GM12878 (cell line): Measurements from ENCODE around the gene REEP6. TPM values are rescaled to one million over a fixed set of nuclear protein-coding genes. Genes with fewer than 3 reads are reported as not detected.

Experiments
- ATAC-seq: fragments of 200-7000 bp; cut with Tn5 transposase; 3 replicates; pipeline ENCODE4 v1.9.1; 2020; ENCODE audit warnings: mild to moderate bottlenecking, moderate library complexity
- BruUV-seq: library from RNA; stranded (reverse); fragments of 400-500 nt; replicated peaks from 2 replicates; lab custom pipeline; 2021; lab: Mats Ljungman, UMichigan
- CTCF ChIA-PET: fragments of 300-600 bp; sonication (Branson Sonifier 250); formaldehyde crosslinking; extraction: SDS; loops from one replicate; lab custom pipeline; 2021; ENCODE audit warnings: inconsistent platforms; lab: Yijun Ruan, JAX
- POLR2A ChIA-PET: fragments of 350-600 bp; formaldehyde crosslinking; extraction: SDS; loops from one replicate; lab custom pipeline; 2021; ENCODE audit warnings: inconsistent platforms; lab: Charles Lee
- RAD21 ChIA-PET: fragments of 300-600 bp; sonication (Branson Sonifier 250); formaldehyde crosslinking; loops from one replicate; lab custom pipeline; 2023; ENCODE audit warnings: antibody characterized with exemption; ENCODE audit not compliant: unreplicated experiment; lab: Charles Lee
- SMC1A ChIA-PET: fragments of 300-600 bp; sonication (Branson Sonifier 250); formaldehyde crosslinking; loops from one replicate; lab custom pipeline; 2023; ENCODE audit not compliant: unreplicated experiment, uncharacterized antibody; lab: Charles Lee
- DNase-seq: peaks from one replicate; pipeline ENCODE4 v3.0.0-alpha.2; 2011; ENCODE audit warnings: low read depth, low spot score
- FAIRE-seq: peaks from 3 replicates; lab custom pipeline; 2011; peaks lifted over from hg19 to GRCh38; lab: Jason Lieb, UNC
- H2AFZ ChIP-seq: 2 replicates; pipeline ENCODE4 v1.6.0; 2011; ENCODE audit warnings: low read depth, low read length, control low read depth; ENCODE audit not compliant: control insufficient read depth
- H3K27ac ChIP-seq: 2 replicates; pipeline ENCODE4 v1.5.1; 2011; ENCODE audit warnings: control low read depth; ENCODE audit not compliant: control insufficient read depth, insufficient read depth
- H3K27me3 ChIP-seq, 2 experiments: replicated peaks in 1 of 2; 2 replicates each; pipeline versions ENCODE4 v1.6.0 to v1.6.1; 2011; ENCODE audit warnings: low read length in 1 of 2; ENCODE audit not compliant: control insufficient read depth in 2 of 2, insufficient read depth in 2 of 2
- H3K36me3 ChIP-seq, 2 experiments: 2 replicates each; pipeline ENCODE4 v1.5.1; 2011; ENCODE audit warnings: low read length in 1 of 2; ENCODE audit not compliant: control insufficient read depth in 2 of 2, insufficient read depth in 2 of 2
- H3K4me1 ChIP-seq: 2 replicates; pipeline ENCODE4 v1.6.1; 2011; ENCODE audit warnings: mild to moderate bottlenecking, low read length, moderate library complexity, mixed read lengths; ENCODE audit not compliant: control insufficient read depth, insufficient read depth
- H3K4me2 ChIP-seq: 2 replicates; pipeline ENCODE4 v1.6.0; 2011; ENCODE audit warnings: control low read depth; ENCODE audit not compliant: control insufficient read depth, insufficient read depth
- H3K4me3 ChIP-seq: fragments of 200-600 bp; sonication (generic); 2 replicates; pipeline ENCODE4 v1.5.1; 2016
- H3K79me2 ChIP-seq: 2 replicates; pipeline ENCODE4 v1.6.0; 2011; ENCODE audit warnings: low read length; ENCODE audit not compliant: control insufficient read depth, insufficient read depth
- H3K9ac ChIP-seq: 2 replicates; pipeline ENCODE4 v1.8.0; 2011; ENCODE audit warnings: low read length, control low read depth, mixed read lengths; ENCODE audit not compliant: control insufficient read depth, insufficient read depth
- H3K9me3 ChIP-seq: replicated peaks from 3 replicates; pipeline ENCODE4 v1.5.1; 2011; ENCODE audit warnings: mild to moderate bottlenecking, low read length; ENCODE audit not compliant: control insufficient read depth, insufficient read depth
- H4K20me1 ChIP-seq: 2 replicates; pipeline ENCODE4 v1.6.0; 2011; ENCODE audit not compliant: control insufficient read depth, insufficient read depth
- HCFC1 ChIP-seq: fragments of 150-350 bp; IDR thresholded peaks from 2 replicates; pipeline ENCODE4 v1.6.1; 2014; ENCODE audit warnings: low read length
- HDGF ChIP-seq: fragments of 450-650 bp; IDR thresholded peaks from 2 replicates; pipeline ENCODE4 v1.6.1; 2016; ENCODE audit warnings: antibody characterized with exemption
- MTA2 ChIP-seq: fragments of 450-650 bp; IDR thresholded peaks from 2 replicates; pipeline ENCODE4 v1.6.1; 2016; ENCODE audit warnings: low read depth, mild to moderate bottlenecking, moderate library complexity
- NRF1 ChIP-seq: conservative IDR thresholded peaks from 2 replicates; pipeline ENCODE4 v1.6.1; 2011; ENCODE audit warnings: mild to moderate bottlenecking, low read depth, low read length, improper control_type of control experiment
- RAD21 ChIP-seq: IDR thresholded peaks from 2 replicates; pipeline ENCODE4 v1.6.1; 2011; ENCODE audit warnings: mild to moderate bottlenecking, low read depth, low read length, moderate library complexity; ENCODE audit not compliant: insufficient read depth
- RCOR1 ChIP-seq: conservative IDR thresholded peaks from 2 replicates; pipeline ENCODE4 v1.6.1; 2012; ENCODE audit warnings: low read depth, low read length, improper control_type of control experiment
- SIN3A ChIP-seq: IDR thresholded peaks from 2 replicates; pipeline ENCODE4 v1.6.1; 2012; ENCODE audit warnings: low read depth, low read length, improper control_type of control experiment
- SMAD1 ChIP-seq: fragments of 450-650 bp; IDR thresholded peaks from 2 replicates; pipeline ENCODE4 v1.6.1; 2018; ENCODE audit warnings: mild to moderate bottlenecking, low read depth; ENCODE audit not compliant: partially characterized antibody
- WGBS: methylation state at CpG from one replicate; pipeline ENCODE4 v1.1.6; 2016; ENCODE audit warnings: low lambda C conversion rate; ENCODE audit not compliant: insufficient replicate concordance, insufficient coverage; ENCODE audit errors: missing lambda C conversion rate; 5-methylcytosine and 5-hydroxymethylcytosine counted together
- in situ Hi-C: fragments of 300-500 bp; cut with MboI; formaldehyde crosslinking; loops from 9 replicates; pipeline ENCODE4 v1.14.3; 2018; ENCODE audit warnings: mixed read lengths
- intact Hi-C: fragments of 100-400 bp; cut with micrococcal nuclease; formaldehyde crosslinking; loops from one replicate; pipeline ENCODE4 v1.14.2; 2022; ENCODE audit not compliant: unreplicated experiment
- polyA plus RNA-seq, 11 experiments: library from polyadenylated mRNA; depleted of rRNA in 4 of 11; unstranded in 6 of 11; stranded (reverse) in 5 of 11; fragments of >200 nt; fragmentation: Nextera tagmentation in 4 of 11; fragmentation: Illumina TruSeq in 1 of 11; extraction: Ambion mirVana in 4 of 11; extraction: Trizol in 1 of 11; gene quantifications; 1 replicate in 1 of 11; 2 replicates in 10 of 11; pipeline versions ENCODE4 v1.2.1 to v1.2.3, GENCODE V29; 2011 to 2016; ENCODE audit warnings: inconsistent platforms in 2 of 11, missing spikeins in 2 of 11, low read depth in 1 of 11
- total RNA-seq, 4 experiments: library from RNA; depleted of rRNA in 3 of 4; stranded (reverse); fragments of >200 nt in 3 of 4; fragmentation: Illumina TruSeq in 1 of 4; extraction: Trizol in 1 of 4; gene quantifications; 2 replicates each; pipeline versions ENCODE4 v1.2.1 to v1.2.3, GENCODE V29; 2013 to 2021

Gene REEP6
- total and polyA plus RNA-seq, 10 of the 15 experiments (the other 5 are each of a cell fraction or from before 2014, with no cell fraction given), result 0.06 to 1.1 (median 0.39) TPM; not detected in 2

GRCh38 chr19:1501200-1501595 lies 10.2 kb downstream of the REEP6 start:
- H3K4me1 ChIP-seq, result no peaks in the 10 kb centered on the region
- ChIA-PET POLR2A (no interaction called here), RAD21 (no interaction called here), SMC1A (no interaction called here), CTCF (interaction anchor here (1.9 kb wide), 1 partner anchor 14 kb away, joined by 4 read pairs; no protein-coding TSS in a partner anchor)
- TF ChIP-seq SIN3A (no peak), SMAD1 (no peak), RCOR1 (no peak), MTA2 (no peak), HDGF (no peak)
- in situ Hi-C loops (no loop called here), intact Hi-C loops (no loop called here)
- no peaks in the 10 kb centered on the region for H4K20me1 ChIP-seq
- H3K27ac ChIP-seq, result no peak overlapping the region
- no peak for ATAC-seq
- WGBS, result 41% methylated on average over 9 of the region's 9 CpGs
- H3K27me3 ChIP-seq, result no peaks in the 10 kb centered on the region; a peak in 1 of 4 replicates
- no peaks in the 10 kb centered on the region for H3K36me3 ChIP-seq
- H3K4me2 ChIP-seq, result no peak overlapping the region
- DNase-seq, result no peak
- H2AFZ ChIP-seq, result no peak overlapping the region
- no peaks in the 10 kb centered on the region for H3K9me3 ChIP-seq
- no peak for FAIRE-seq
- no peak overlapping the region for H3K4me3 ChIP-seq
- no peak overlapping the region for H3K9ac ChIP-seq
- no peaks in the 10 kb centered on the region for H3K79me2 ChIP-seq
- no TSS peak for BruUV-seq

- H2AFZ ChIP-seq, result no peak overlapping the region
- H3K9ac ChIP-seq, result no peak overlapping the region
- POLR2A ChIA-PET, result no interaction called here
Observed at GRCh38 chr19:1502433-1503088, 11.6 kb downstream of the REEP6 start.

More at GRCh38 chr19:1502433-1503088, 11.6 kb downstream of the REEP6 start:
- no peaks in the 10 kb centered on the region; the same call in 2 of the 3 replicates for H3K9me3 ChIP-seq
- BruUV-seq, result no TSS peak
- no peak for TF ChIP-seq RAD21
- TF ChIP-seq NRF1, result no peak
- TF ChIP-seq RCOR1, result no peak
- no peak for TF ChIP-seq HCFC1
- FAIRE-seq, result no peak
- in situ Hi-C loops (no loop called here), intact Hi-C loops (no loop called here)
- DNase-seq, result no peak
- H3K79me2 ChIP-seq, result no peaks in the 10 kb centered on the region
- no peaks in the 10 kb centered on the region for H3K4me1 ChIP-seq
- H4K20me1 ChIP-seq, result no peaks in the 10 kb centered on the region
- H3K4me2 ChIP-seq, result no peak overlapping the region
- ChIA-PET RAD21 (no interaction called here), CTCF (interaction anchor here (0.8 to 1.9 kb wide), 3 partner anchors 12 to 27 kb away, joined by 3 to 4 read pairs (median 3); no protein-coding TSS in a partner anchor), SMC1A (no interaction called here)
- H3K4me3 ChIP-seq, result no peak overlapping the region
- H3K27ac ChIP-seq, result no peak overlapping the region
- no peaks in the 10 kb centered on the region for H3K36me3 ChIP-seq
- no peaks in the 10 kb centered on the region; a peak in 1 of 4 replicates for H3K27me3 ChIP-seq
- ATAC-seq, result no peak
- WGBS, result 48% methylated on average over 14 of the region's 14 CpGs
